K562 (cell line): Measurements from ENCODE around the gene RNF215. TPM values are rescaled to one million over a fixed set of nuclear protein-coding genes. Genes with fewer than 3 reads are reported as not detected.

ENCODE experiments used
- ATAC-seq: fragments of 200-7000 bp; cut with Tn5 transposase; 3 replicates; pipeline ENCODE4 v1.9.1; 2020; ENCODE audit warnings: moderate library complexity
- BruUV-seq: library from RNA; stranded (reverse); fragments of 400-500 nt; replicated peaks from 2 replicates; lab custom pipeline; 2021; lab: Mats Ljungman, UMichigan
- CTCF ChIA-PET: fragments of 300-600 bp; formaldehyde crosslinking; extraction: SDS; loops from one replicate; lab custom pipeline; 2021; ENCODE audit warnings: low intra/inter-chr PET ratio; lab: Yijun Ruan, JAX
- POLR2A ChIA-PET: fragments of 300-600, 350-650 bp; sonication (Branson Sonifier 250); formaldehyde crosslinking; extraction: SDS; loops from one replicate; lab custom pipeline; 2021; ENCODE audit warnings: antibody characterized with exemption, inconsistent platforms; lab: Yijun Ruan, JAX
- DNase-seq, 4 experiments: peaks; one replicate each; pipeline versions ENCODE4 v3.0.0 to v3.0.0-alpha.2; 2011 to 2018; ENCODE audit warnings: low spot score in 3 of 4, mixed read lengths in 3 of 4; ENCODE audit errors: extremely low read depth in 1 of 4
- FAIRE-seq: peaks from 2 replicates; lab custom pipeline; 2011; peaks lifted over from hg19 to GRCh38; lab: Jason Lieb, UNC
- H2AFZ ChIP-seq: 2 replicates; pipeline ENCODE4 v1.6.0; 2011; ENCODE audit warnings: low read depth, low read length, control low read depth, inconsistent platforms
- H3K27ac ChIP-seq: fragments of 200-600 bp; 3 replicates; pipeline ENCODE4 v1.8.0; 2011; ENCODE audit warnings: low read depth, mild to moderate bottlenecking, control low read depth, inconsistent platforms, low read length, moderate library complexity, mixed read lengths; ENCODE audit errors: extremely low read depth
- H3K27me3 ChIP-seq, 2 experiments: fragments of 300-600 bp in 1 of 2; 2 replicates in 1 of 2; 3 replicates in 1 of 2; pipeline versions ENCODE4 v1.6.0 to v1.8.0; 2011; ENCODE audit warnings: inconsistent platforms in 2 of 2, low read length in 2 of 2, mild to moderate bottlenecking in 1 of 2, mixed read lengths in 1 of 2, moderate library complexity in 1 of 2; ENCODE audit not compliant: control insufficient read depth in 2 of 2, insufficient read depth in 2 of 2
- H3K36me3 ChIP-seq: fragments of 300-600 bp; 3 replicates; pipeline ENCODE4 v1.8.0; 2011; ENCODE audit warnings: mild to moderate bottlenecking, low read length, inconsistent platforms; ENCODE audit not compliant: control insufficient read depth, insufficient read depth
- H3K4me1 ChIP-seq, 2 experiments: fragments of 200-600 bp in 1 of 2; replicated peaks in 1 of 2; 2 replicates in 1 of 2; 3 replicates in 1 of 2; pipeline versions ENCODE4 v1.5.1 to v1.8.0; 2011; ENCODE audit warnings: inconsistent platforms in 2 of 2, low read length in 2 of 2, mild to moderate bottlenecking in 1 of 2, mixed read lengths in 1 of 2, moderate library complexity in 1 of 2; ENCODE audit not compliant: control insufficient read depth in 2 of 2, insufficient read depth in 2 of 2
- H3K4me2 ChIP-seq: 2 replicates; pipeline ENCODE4 v1.6.1; 2011; ENCODE audit warnings: low read length, control low read depth, inconsistent platforms, mixed read lengths; ENCODE audit not compliant: insufficient read depth
- H3K4me3 ChIP-seq: fragments of 200-600 bp; sonication (generic), shearing (Covaris generic); 2 replicates; pipeline ENCODE4 v1.5.1; 2016; ENCODE audit warnings: control low read depth, inconsistent platforms
- H3K79me2 ChIP-seq: fragments of 200-600 bp; 3 replicates; pipeline ENCODE4 v1.8.0; 2011; ENCODE audit warnings: low read length, inconsistent platforms; ENCODE audit not compliant: control insufficient read depth, insufficient read depth
- H3K9ac ChIP-seq, 2 experiments: 2 replicates each; pipeline versions ENCODE4 v1.6.0 to v1.6.1; 2011; ENCODE audit warnings: low read depth in 2 of 2, low read length in 2 of 2, control low read depth in 1 of 2, inconsistent platforms in 1 of 2, mild to moderate bottlenecking in 1 of 2, mixed read lengths in 1 of 2; ENCODE audit not compliant: insufficient read depth in 1 of 2
- H3K9me1 ChIP-seq: one replicate; pipeline ENCODE4 v1.6.0; 2011; ENCODE audit warnings: inconsistent platforms, mild to moderate bottlenecking, low read length, moderate library complexity; ENCODE audit not compliant: control insufficient read depth, insufficient read depth
- H3K9me3 ChIP-seq: replicated peaks from 2 replicates; pipeline ENCODE4 v1.5.1; 2011; ENCODE audit warnings: low read depth, low read length, inconsistent platforms; ENCODE audit not compliant: control insufficient read depth, insufficient read depth
- H4K20me1 ChIP-seq: replicated peaks from 2 replicates; pipeline ENCODE4 v1.6.1; 2011; ENCODE audit warnings: low read length, inconsistent platforms, mixed read lengths; ENCODE audit not compliant: control insufficient read depth, insufficient read depth
- BCL6 ChIP-seq: fragments of 250-450 bp; sonication (Bioruptor Pico); IDR thresholded peaks from 2 replicates; pipeline ENCODE4 v1.4.0; 2020
- CC2D1A ChIP-seq: fragments of 450-650 bp; IDR thresholded peaks from 2 replicates; pipeline ENCODE4 v1.6.1; 2017; ENCODE audit warnings: mild to moderate bottlenecking
- CREM ChIP-seq: IDR thresholded peaks from 2 replicates; pipeline ENCODE4 v1.6.1; 2014; ENCODE audit warnings: antibody characterized with exemption, low read depth
- ELF2 ChIP-seq: fragments of 250-450 bp; sonication (Bioruptor Pico); IDR thresholded peaks from 2 replicates; pipeline ENCODE4 v1.5.0; 2021; ENCODE audit warnings: mild to moderate bottlenecking
- EWSR1 ChIP-seq: fragments of 450-650 bp; IDR thresholded peaks from 2 replicates; pipeline ENCODE4 v1.6.1; 2018; ENCODE audit warnings: borderline replicate concordance, mild to moderate bottlenecking, low read depth, moderate library complexity; ENCODE audit not compliant: partially characterized antibody
- KDM1A ChIP-seq, 2 experiments: fragments of 450-650 bp; IDR thresholded peaks; 2 replicates each; pipeline ENCODE4 v1.6.1; 2016; ENCODE audit warnings: mild to moderate bottlenecking in 2 of 2
- KLF6 ChIP-seq: fragments of 250-450 bp; sonication (Bioruptor Pico); IDR thresholded peaks from 2 replicates; pipeline ENCODE4 v1.4.0; 2020; ENCODE audit warnings: mild to moderate bottlenecking, moderate library complexity, borderline replicate concordance
- RAD51 ChIP-seq: fragments of 450-650 bp; IDR thresholded peaks from 2 replicates; pipeline ENCODE4 v1.7.1; 2016; ENCODE audit warnings: low read depth, mild to moderate bottlenecking, borderline replicate concordance
- SMAD1 ChIP-seq: fragments of 150-350 bp; IDR thresholded peaks from 2 replicates; pipeline ENCODE4 v1.6.1; 2014; ENCODE audit warnings: low read length, low read depth; ENCODE audit not compliant: partially characterized antibody
- XRCC5 ChIP-seq: fragments of 200-400 bp; formaldehyde crosslinking; IDR thresholded peaks from 2 replicates; pipeline ENCODE4 v1.6.1; 2017; ENCODE audit warnings: low read depth, mild to moderate bottlenecking, low read length
- ZBED1 ChIP-seq: IDR thresholded peaks from 2 replicates; pipeline ENCODE4 v1.6.1; 2014
- ZC3H8 ChIP-seq: fragments of 450-650 bp; IDR thresholded peaks from 2 replicates; pipeline ENCODE4 v1.6.1; 2017
- ZNF175 ChIP-seq: fragments of 200-800 bp; sonication (Bioruptor generic); IDR thresholded peaks from 2 replicates; pipeline ENCODE4 v1.6.1; 2016; ENCODE audit warnings: low read depth, mild to moderate bottlenecking, missing genetic modification characterization, missing compliant biosample characterization
- WGBS: fragments of 100-300 bp; shearing (Covaris generic); methylation state at CpG from one replicate; pipeline ENCODE4 v1.1.6; 2016; ENCODE audit warnings: low coverage, mixed read lengths; ENCODE audit not compliant: insufficient coverage; ENCODE audit errors: missing lambda C conversion rate; 5-methylcytosine and 5-hydroxymethylcytosine counted together
- in situ Hi-C: fragments of 300-500 bp; cut with MboI; formaldehyde crosslinking; loops from 4 replicates; pipeline ENCODE4 v1.15.0; 2018; ENCODE audit warnings: inconsistent platforms, mixed read lengths
- intact Hi-C: fragments of 100-400 bp; cut with micrococcal nuclease; formaldehyde crosslinking; loops from 2 replicates; pipeline ENCODE4 v1.14.2; 2022
- polyA plus RNA-seq, 8 experiments: library from polyadenylated mRNA; depleted of rRNA in 4 of 8; stranded (reverse) in 5 of 8; unstranded in 3 of 8; fragments of >200 nt; fragmentation: Nextera tagmentation in 2 of 8; fragmentation: Illumina TruSeq in 1 of 8; extraction: Ambion mirVana in 2 of 8; extraction: Trizol in 1 of 8; gene quantifications; 2 replicates each; pipeline versions ENCODE4 v1.2.1 to v1.2.3, GENCODE V29; 2011 to 2014; ENCODE audit warnings: inconsistent platforms in 1 of 8, missing spikeins in 1 of 8
- total RNA-seq, 7 experiments: library from RNA; depleted of rRNA in 6 of 7; stranded (reverse); fragments of >200 nt in 6 of 7; fragmentation: Illumina TruSeq in 2 of 7; extraction: Trizol in 2 of 7; gene quantifications; 2 replicates each; pipeline versions ENCODE4 v1.2.1 to v1.2.3, GENCODE V29; 2011 to 2021; ENCODE audit warnings: low replicate concordance in 1 of 7
- TF ChIP-seq, protein P1 (sequence below): fragments of 250-450 bp; sonication (Bioruptor Pico); IDR thresholded peaks from 2 replicates; pipeline ENCODE4 v1.4.0; 2020
- TF ChIP-seq, protein P2 (sequence below): fragments of 200-800 bp; sonication (Bioruptor generic); IDR thresholded peaks from 2 replicates; pipeline ENCODE4 v1.6.1; 2017; ENCODE audit warnings: missing genetic modification characterization, missing compliant biosample characterization

RNF215 gene
- total and polyA plus RNA-seq, 9 of the 15 experiments (the other 6 are each of a cell fraction or from before 2014, with no cell fraction given): 0.08 to 9.8 (median 2.7) TPM

DNA sequence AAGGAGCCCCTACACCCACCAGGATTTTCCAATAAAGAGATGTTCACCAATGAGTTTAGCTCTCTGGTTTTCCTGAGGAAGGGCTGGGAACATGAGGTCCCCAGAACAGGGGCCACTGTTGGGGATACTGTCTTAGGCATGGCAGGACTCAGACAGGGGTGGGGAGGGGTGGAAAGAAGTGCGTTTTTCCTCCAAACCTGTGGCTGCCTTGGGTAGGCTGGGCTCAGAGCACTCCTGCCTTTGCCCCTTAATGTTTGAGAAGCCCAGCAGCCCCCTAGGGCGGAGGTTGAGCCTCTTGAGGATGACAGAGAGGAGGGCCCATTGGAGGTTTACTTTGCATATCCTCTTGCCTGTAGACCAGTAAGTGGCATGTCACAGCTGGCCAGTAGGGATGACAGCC lies 49.0 kb upstream of the RNF215 start:
- no peaks in the 10 kb centered on the region; the same call in 1 of the 2 replicates for H3K9me3 ChIP-seq
- WGBS: 100% methylated on average over 2 of the region's 2 CpGs
- H2AFZ ChIP-seq: peak overlapping the region; percentile 87
- no peak overlapping the region for H3K4me2 ChIP-seq
- in situ Hi-C loops (no loop called here), intact Hi-C loops (no loop called here)
- no TSS peak for BruUV-seq
- TF ChIP-seq KDM1A (IDR thresholded peaks at IDR 0.05) (no peak), KLF6 (CRISPR knock-in tag) (no peak), SMAD1 (no peak), XRCC5 (no peak), ZBED1 (no peak), BCL6 (CRISPR knock-in tag) (no peak), CC2D1A (no peak), ZNF175 (CRISPR knock-in tag) (no peak), RAD51 (no peak), ELF2 (no peak), ZC3H8 (no peak), EWSR1 (no peak), CREM (no peak)
- TF ChIP-seq, protein P1, sequence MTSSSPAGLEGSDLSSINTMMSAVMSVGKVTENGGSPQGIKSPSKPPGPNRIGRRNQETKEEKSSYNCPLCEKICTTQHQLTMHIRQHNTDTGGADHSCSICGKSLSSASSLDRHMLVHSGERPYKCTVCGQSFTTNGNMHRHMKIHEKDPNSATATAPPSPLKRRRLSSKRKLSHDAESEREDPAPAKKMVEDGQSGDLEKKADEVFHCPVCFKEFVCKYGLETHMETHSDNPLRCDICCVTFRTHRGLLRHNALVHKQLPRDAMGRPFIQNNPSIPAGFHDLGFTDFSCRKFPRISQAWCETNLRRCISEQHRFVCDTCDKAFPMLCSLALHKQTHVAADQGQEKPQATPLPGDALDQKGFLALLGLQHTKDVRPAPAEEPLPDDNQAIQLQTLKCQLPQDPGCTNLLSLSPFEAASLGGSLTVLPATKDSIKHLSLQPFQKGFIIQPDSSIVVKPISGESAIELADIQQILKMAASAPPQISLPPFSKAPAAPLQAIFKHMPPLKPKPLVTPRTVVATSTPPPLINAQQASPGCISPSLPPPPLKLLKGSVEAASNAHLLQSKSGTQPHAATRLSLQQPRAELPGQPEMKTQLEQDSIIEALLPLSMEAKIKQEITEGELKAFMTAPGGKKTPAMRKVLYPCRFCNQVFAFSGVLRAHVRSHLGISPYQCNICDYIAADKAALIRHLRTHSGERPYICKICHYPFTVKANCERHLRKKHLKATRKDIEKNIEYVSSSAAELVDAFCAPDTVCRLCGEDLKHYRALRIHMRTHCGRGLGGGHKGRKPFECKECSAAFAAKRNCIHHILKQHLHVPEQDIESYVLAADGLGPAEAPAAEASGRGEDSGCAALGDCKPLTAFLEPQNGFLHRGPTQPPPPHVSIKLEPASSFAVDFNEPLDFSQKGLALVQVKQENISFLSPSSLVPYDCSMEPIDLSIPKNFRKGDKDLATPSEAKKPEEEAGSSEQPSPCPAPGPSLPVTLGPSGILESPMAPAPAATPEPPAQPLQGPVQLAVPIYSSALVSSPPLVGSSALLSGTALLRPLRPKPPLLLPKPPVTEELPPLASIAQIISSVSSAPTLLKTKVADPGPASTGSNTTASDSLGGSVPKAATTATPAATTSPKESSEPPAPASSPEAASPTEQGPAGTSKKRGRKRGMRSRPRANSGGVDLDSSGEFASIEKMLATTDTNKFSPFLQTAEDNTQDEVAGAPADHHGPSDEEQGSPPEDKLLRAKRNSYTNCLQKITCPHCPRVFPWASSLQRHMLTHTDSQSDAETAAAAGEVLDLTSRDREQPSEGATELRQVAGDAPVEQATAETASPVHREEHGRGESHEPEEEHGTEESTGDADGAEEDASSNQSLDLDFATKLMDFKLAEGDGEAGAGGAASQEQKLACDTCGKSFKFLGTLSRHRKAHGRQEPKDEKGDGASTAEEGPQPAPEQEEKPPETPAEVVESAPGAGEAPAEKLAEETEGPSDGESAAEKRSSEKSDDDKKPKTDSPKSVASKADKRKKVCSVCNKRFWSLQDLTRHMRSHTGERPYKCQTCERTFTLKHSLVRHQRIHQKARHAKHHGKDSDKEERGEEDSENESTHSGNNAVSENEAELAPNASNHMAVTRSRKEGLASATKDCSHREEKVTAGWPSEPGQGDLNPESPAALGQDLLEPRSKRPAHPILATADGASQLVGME (CRISPR knock-in tag): no peak
- TF ChIP-seq, protein P2, sequence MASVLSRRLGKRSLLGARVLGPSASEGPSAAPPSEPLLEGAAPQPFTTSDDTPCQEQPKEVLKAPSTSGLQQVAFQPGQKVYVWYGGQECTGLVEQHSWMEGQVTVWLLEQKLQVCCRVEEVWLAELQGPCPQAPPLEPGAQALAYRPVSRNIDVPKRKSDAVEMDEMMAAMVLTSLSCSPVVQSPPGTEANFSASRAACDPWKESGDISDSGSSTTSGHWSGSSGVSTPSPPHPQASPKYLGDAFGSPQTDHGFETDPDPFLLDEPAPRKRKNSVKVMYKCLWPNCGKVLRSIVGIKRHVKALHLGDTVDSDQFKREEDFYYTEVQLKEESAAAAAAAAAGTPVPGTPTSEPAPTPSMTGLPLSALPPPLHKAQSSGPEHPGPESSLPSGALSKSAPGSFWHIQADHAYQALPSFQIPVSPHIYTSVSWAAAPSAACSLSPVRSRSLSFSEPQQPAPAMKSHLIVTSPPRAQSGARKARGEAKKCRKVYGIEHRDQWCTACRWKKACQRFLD (CRISPR knock-in tag): no peak
- FAIRE-seq (no peak), ATAC-seq (no peak), DNase-seq (no peak)
- H3K4me3 ChIP-seq: no peak overlapping the region
- peaks cover 22 to 29% of the 10 kb centered on the region in 2 experiments for H3K4me1 ChIP-seq
- ChIA-PET CTCF (no interaction called here), POLR2A (interaction anchor here (1.4 kb wide), 1 partner anchor 8 kb away, joined by 3 read pairs; no protein-coding TSS in a partner anchor)
- H3K9me1 ChIP-seq: no peaks in the 10 kb centered on the region
- no peaks in the 10 kb centered on the region for H3K27me3 ChIP-seq
- no peaks in the 10 kb centered on the region for H3K36me3 ChIP-seq
- no peaks in the 10 kb centered on the region for H4K20me1 ChIP-seq
- H3K9ac ChIP-seq: no peak overlapping the region
- H3K79me2 ChIP-seq: no peaks in the 10 kb centered on the region
- no peak overlapping the region; the same call in 2 of the 3 replicates for H3K27ac ChIP-seq
